ENCODE measurements around the gene SSUH2.

DNA sequence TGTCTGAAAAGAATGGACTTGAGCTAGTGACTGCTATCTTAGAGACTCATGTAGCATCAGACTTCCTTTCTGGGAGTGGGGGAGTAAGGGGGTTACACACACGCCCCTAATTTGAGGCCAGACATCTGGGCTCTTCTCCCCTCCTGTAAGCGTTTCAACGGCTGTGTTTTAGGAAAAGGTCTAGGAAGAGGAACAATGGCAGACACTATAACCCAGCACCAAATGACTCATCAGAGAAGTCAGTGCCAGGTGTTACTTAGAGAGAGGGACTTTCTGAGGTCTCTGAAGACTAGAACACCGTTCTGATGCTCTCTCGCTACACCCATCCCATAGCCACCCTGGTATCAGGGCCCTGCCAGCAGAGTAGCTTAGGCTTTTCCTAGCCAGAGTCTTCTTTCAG lies 65.5 kb downstream of the SSUH2 start:
- TF ChIP-seq POLR2A (IDR thresholded peaks at IDR 0.05; ENCODE audit: low read depth) (no peak), POLR2AphosphoS5 (IDR thresholded peaks at IDR 0.05) (no peak), EP300 (IDR thresholded peaks at IDR 0.05) (no peak)
- TF ChIP-seq, protein P1, sequence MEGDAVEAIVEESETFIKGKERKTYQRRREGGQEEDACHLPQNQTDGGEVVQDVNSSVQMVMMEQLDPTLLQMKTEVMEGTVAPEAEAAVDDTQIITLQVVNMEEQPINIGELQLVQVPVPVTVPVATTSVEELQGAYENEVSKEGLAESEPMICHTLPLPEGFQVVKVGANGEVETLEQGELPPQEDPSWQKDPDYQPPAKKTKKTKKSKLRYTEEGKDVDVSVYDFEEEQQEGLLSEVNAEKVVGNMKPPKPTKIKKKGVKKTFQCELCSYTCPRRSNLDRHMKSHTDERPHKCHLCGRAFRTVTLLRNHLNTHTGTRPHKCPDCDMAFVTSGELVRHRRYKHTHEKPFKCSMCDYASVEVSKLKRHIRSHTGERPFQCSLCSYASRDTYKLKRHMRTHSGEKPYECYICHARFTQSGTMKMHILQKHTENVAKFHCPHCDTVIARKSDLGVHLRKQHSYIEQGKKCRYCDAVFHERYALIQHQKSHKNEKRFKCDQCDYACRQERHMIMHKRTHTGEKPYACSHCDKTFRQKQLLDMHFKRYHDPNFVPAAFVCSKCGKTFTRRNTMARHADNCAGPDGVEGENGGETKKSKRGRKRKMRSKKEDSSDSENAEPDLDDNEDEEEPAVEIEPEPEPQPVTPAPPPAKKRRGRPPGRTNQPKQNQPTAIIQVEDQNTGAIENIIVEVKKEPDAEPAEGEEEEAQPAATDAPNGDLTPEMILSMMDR (IDR thresholded peaks at IDR 0.05), result no peak

All from esophagus muscularis mucosa (tissue), 4 donors.